OCI-LY3 (cell line): Measurements from ENCODE around the gene TRPC4AP.

Experiments
- H2AFZ ChIP-seq: fragments of 200-600, 300-600 bp; shearing (Covaris generic); 2 replicates; pipeline ENCODE4 v1.6.0; 2014; ENCODE audit warnings: antibody characterized with exemption, low read depth, low read length
- H3K27ac ChIP-seq: fragments of 200-600, 300-600 bp; sonication (generic); 2 replicates; pipeline ENCODE4 v1.5.1; 2014; ENCODE audit warnings: mild to moderate bottlenecking, low read length, moderate library complexity, mixed read lengths
- H3K27me3 ChIP-seq: fragments of 200-600, 300-600 bp; sonication (generic); 2 replicates; pipeline ENCODE4 v1.6.1; 2014; ENCODE audit warnings: low read depth, low read length, mixed read lengths
- H3K36me3 ChIP-seq: fragments of 200-600, 300-600 bp; sonication (generic); replicated peaks from 2 replicates; pipeline ENCODE3; 2014; ENCODE audit warnings: low read depth, low read length, mixed read lengths
- H3K4me1 ChIP-seq: fragments of 300-600, 200-600 bp; sonication (generic); 2 replicates; pipeline ENCODE4 v1.6.1; 2014; ENCODE audit warnings: low read length, mixed read lengths
- H3K4me2 ChIP-seq: fragments of 200-600, 300-600 bp; sonication (generic); 2 replicates; pipeline ENCODE4 v1.6.1; 2014; ENCODE audit warnings: low read length, mixed read lengths
- H3K4me3 ChIP-seq: fragments of 300-600, 200-600 bp; sonication (generic); 2 replicates; pipeline ENCODE4 v1.5.1; 2014; ENCODE audit warnings: antibody characterized with exemption, mild to moderate bottlenecking, low read length, moderate library complexity
- H3K79me2 ChIP-seq: fragments of 300-600, 200-600 bp; shearing (Covaris generic); 2 replicates; pipeline ENCODE4 v1.6.1; 2014; ENCODE audit warnings: mild to moderate bottlenecking, low read length, mixed read lengths
- H3K9ac ChIP-seq: fragments of 300-600, 200-600 bp; shearing (Covaris generic); 2 replicates; pipeline ENCODE4 v1.6.0; 2014; ENCODE audit warnings: mild to moderate bottlenecking, low read length, moderate library complexity
- H3K9me3 ChIP-seq: fragments of 200-600, 300-600 bp; shearing (Covaris generic); 2 replicates; pipeline ENCODE4 v1.6.1; 2014; ENCODE audit warnings: low read length, mixed read lengths; ENCODE audit not compliant: insufficient read depth
- H4K20me1 ChIP-seq: fragments of 200-600, 300-600 bp; sonication (generic); 2 replicates; pipeline ENCODE4 v1.6.1; 2016; ENCODE audit warnings: low read length, mixed read lengths; ENCODE audit not compliant: insufficient read depth
- CTCF ChIP-seq: fragments of 200-600, 300-600 bp; sonication (generic); IDR thresholded peaks from 2 replicates; pipeline ENCODE4 v1.5.1; 2014; ENCODE audit warnings: antibody characterized with exemption, low read length, low read depth
- EZH2phosphoT487 ChIP-seq: fragments of 200-600 bp; shearing (Covaris generic); IDR thresholded peaks from 2 replicates; pipeline ENCODE4 v1.6.1; 2018; ENCODE audit warnings: antibody characterized with exemption, mixed run types, low read depth

Gene TRPC4AP

DNA sequence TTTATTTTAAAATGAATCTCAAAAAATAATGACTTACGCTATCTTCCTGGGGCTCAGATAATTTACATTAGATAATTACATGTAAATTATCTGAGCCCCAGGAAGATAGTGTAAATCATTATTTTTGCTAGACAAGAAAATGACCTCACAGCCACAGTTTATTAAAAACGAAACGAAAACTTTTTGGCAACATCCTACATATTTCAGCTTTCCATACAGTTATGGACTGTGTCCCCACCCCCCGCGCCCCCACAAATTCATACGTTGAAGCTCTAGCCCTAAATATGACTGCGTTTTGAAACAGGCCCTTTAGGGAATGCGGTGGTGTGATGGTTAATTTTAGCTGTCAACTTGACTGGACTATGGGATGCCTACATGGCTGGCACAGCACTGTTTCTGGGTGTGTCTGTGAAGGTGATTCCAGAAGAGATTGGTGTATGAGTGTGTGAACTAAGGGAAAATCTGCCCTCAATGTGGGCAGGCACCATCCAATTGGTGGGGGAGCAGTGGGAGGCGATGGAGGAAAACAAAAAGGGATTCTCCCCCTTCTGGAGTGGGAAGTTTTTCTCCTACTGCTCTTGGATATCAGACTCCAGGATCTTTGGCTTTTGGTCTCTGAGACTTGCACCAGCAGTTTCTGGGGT lies 52.6 kb downstream of the TRPC4AP start:
- TF ChIP-seq CTCF (no peak), EZH2phosphoT487 (no peak)
- Histone ChIP-seq H3K79me2 (no peaks in the 10 kb centered on the region), H3K4me3 (no peak overlapping the region), H3K9ac (no peak overlapping the region), H3K4me2 (no peak overlapping the region), H3K36me3 (peaks cover 20% of the 10 kb centered on the region), H3K27ac (no peak overlapping the region), H3K4me1 (peaks cover 2% of the 10 kb centered on the region; the same call in 1 of the 2 replicates), H2AFZ (no peak overlapping the region), H3K27me3 (no peaks in the 10 kb centered on the region), H4K20me1 (no peaks in the 10 kb centered on the region), H3K9me3 (no peaks in the 10 kb centered on the region)

DNA sequence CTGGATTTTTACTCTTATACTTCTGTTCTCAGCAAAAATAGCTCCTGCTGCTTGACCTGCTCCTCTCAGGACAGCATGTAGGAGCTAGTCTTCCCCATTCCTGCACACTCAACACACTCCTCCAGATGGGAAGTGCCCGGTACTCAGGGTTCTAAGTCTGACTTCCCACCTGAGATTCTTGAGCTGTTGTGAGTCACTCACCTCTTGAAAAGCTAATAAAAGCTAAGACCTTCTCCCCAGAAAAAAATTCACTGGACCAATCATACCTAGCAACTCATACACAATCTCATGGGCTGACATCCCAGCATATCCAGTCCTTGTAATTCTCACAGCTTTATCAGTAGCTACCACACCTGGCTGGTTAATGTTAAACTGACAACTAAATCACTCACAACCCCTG lies 53.5 kb downstream of the TRPC4AP start:
- H3K4me2 ChIP-seq = no peak overlapping the region
- H3K27ac ChIP-seq = no peak overlapping the region
- TF ChIP-seq EZH2phosphoT487 = no peak
- TF ChIP-seq CTCF = no peak
- H3K4me1 ChIP-seq = peaks cover 2% of the 10 kb centered on the region; the same call in 1 of the 2 replicates
- H3K36me3 ChIP-seq = peaks cover 23% of the 10 kb centered on the region
- no peaks in the 10 kb centered on the region for H3K9me3 ChIP-seq
- H4K20me1 ChIP-seq = no peaks in the 10 kb centered on the region
- no peaks in the 10 kb centered on the region for H3K79me2 ChIP-seq
- no peak overlapping the region for H3K4me3 ChIP-seq
- H3K27me3 ChIP-seq = no peaks in the 10 kb centered on the region
- H3K9ac ChIP-seq = no peak overlapping the region
- H2AFZ ChIP-seq = no peak overlapping the region

GRCh38 chr20:35034145-35034544 lies 58.5 kb downstream of the TRPC4AP start:
- H3K4me1 ChIP-seq = peaks cover 2% of the 10 kb centered on the region; the same call in 1 of the 2 replicates
- H3K36me3 ChIP-seq = peaks cover 39% of the 10 kb centered on the region
- H4K20me1 ChIP-seq = no peaks in the 10 kb centered on the region
- no peaks in the 10 kb centered on the region for H3K79me2 ChIP-seq
- H3K27me3 ChIP-seq = no peaks in the 10 kb centered on the region
- no peak overlapping the region for H2AFZ ChIP-seq
- no peak overlapping the region for H3K27ac ChIP-seq
- H3K4me2 ChIP-seq = no peak overlapping the region
- no peak overlapping the region for H3K9ac ChIP-seq
- TF ChIP-seq EZH2phosphoT487 (no peak), CTCF (no peak)
- H3K4me3 ChIP-seq = no peak overlapping the region
- no peaks in the 10 kb centered on the region for H3K9me3 ChIP-seq

- no peak overlapping the region for H3K4me3 ChIP-seq
- no peak overlapping the region for H3K9ac ChIP-seq
- no peaks in the 10 kb centered on the region for H3K27me3 ChIP-seq
- H3K27ac ChIP-seq = no peak overlapping the region
- H3K79me2 ChIP-seq = no peaks in the 10 kb centered on the region
- peaks cover 48% of the 10 kb centered on the region for H3K36me3 ChIP-seq
- no peaks in the 10 kb centered on the region for H3K9me3 ChIP-seq
- no peak for TF ChIP-seq EZH2phosphoT487
- TF ChIP-seq CTCF = no peak
- H4K20me1 ChIP-seq = no peaks in the 10 kb centered on the region
- no peak overlapping the region for H2AFZ ChIP-seq
- H3K4me1 ChIP-seq = peaks cover 23% of the 10 kb centered on the region
- no peak overlapping the region for H3K4me2 ChIP-seq
Measured at GRCh38 chr20:35030136-35030535, 62.5 kb downstream of the TRPC4AP start.
